BLaER1 (cell line): ENCODE measurements around the gene GNAQ.
"Not testable (repeated sequence)": the region's sequence is repeated elsewhere in the genome, so short reads cannot be mapped to it uniquely, and the experiment has no call there.

Source experiments
- H3K27ac ChIP-seq: shearing (Covaris generic); formaldehyde crosslinking; 2 replicates; pipeline ENCODE4 v1.8.1; 2022
- H3K27me3 ChIP-seq: shearing (Covaris generic); formaldehyde crosslinking; 2 replicates; pipeline ENCODE4 v1.8.1; 2022
- H3K36me3 ChIP-seq: shearing (Covaris generic); formaldehyde crosslinking; 2 replicates; pipeline ENCODE4 v1.8.1; 2022
- H3K4me1 ChIP-seq: shearing (Covaris generic); formaldehyde crosslinking; 2 replicates; pipeline ENCODE4 v1.8.1; 2022
- H3K4me2 ChIP-seq: shearing (Covaris generic); formaldehyde crosslinking; 2 replicates; pipeline ENCODE4 v1.8.1; 2022
- H3K4me3 ChIP-seq: shearing (Covaris generic); formaldehyde crosslinking; 2 replicates; pipeline ENCODE4 v1.8.1; 2022
- H3K9ac ChIP-seq: shearing (Covaris generic); formaldehyde crosslinking; 2 replicates; pipeline ENCODE4 v1.8.1; 2022
- H3K9me3 ChIP-seq: shearing (Covaris generic); formaldehyde crosslinking; 2 replicates; pipeline ENCODE4 v1.8.1; 2022
- H4K20me1 ChIP-seq: shearing (Covaris generic); formaldehyde crosslinking; 2 replicates; pipeline ENCODE4 v1.8.1; 2022
- Cebpa-rat ChIP-seq: shearing (Covaris generic); IDR thresholded peaks from 2 replicates; pipeline ENCODE4 v1.8.1; 2022

The GNAQ gene

GRCh38 chr9:77881111-77881510 is 150.5 kb downstream of the GNAQ start:
- Histone ChIP-seq H3K4me3 (no peak overlapping the region), H3K36me3 (no peaks in the 10 kb centered on the region), H3K27me3 (no peaks in the 10 kb centered on the region), H4K20me1 (no peaks in the 10 kb centered on the region; the same call in 1 of the 2 replicates), H3K9me3 (no peaks in the 10 kb centered on the region), H3K27ac (no peak overlapping the region), H3K4me2 (no peak overlapping the region), H3K9ac (no peak overlapping the region), H3K4me1 (peaks cover 17% of the 10 kb centered on the region)
- no peak for TF ChIP-seq Cebpa-rat

- no peak overlapping the region for H3K27ac ChIP-seq
- no peak overlapping the region for H3K9ac ChIP-seq
- no peak for TF ChIP-seq Cebpa-rat
- no peaks in the 10 kb centered on the region for H3K27me3 ChIP-seq
- H3K9me3 ChIP-seq: no peaks in the 10 kb centered on the region
- no peaks in the 10 kb centered on the region for H4K20me1 ChIP-seq
- H3K36me3 ChIP-seq: no peaks in the 10 kb centered on the region
- H3K4me2 ChIP-seq: no peak overlapping the region; the same call in 1 of the 2 replicates
- peaks cover 17% of the 10 kb centered on the region for H3K4me1 ChIP-seq
- H3K4me3 ChIP-seq: no peak overlapping the region
These were observed 152.1 kb downstream of the GNAQ start for GRCh38 chr9:77879437-77879943.

GRCh38 chr9:77878793-77879192 is 152.8 kb downstream of the GNAQ start:
- not testable (repeated sequence) for H3K4me2 ChIP-seq, H3K27ac ChIP-seq, H4K20me1 ChIP-seq, H3K9me3 ChIP-seq, H3K36me3 ChIP-seq, H3K27me3 ChIP-seq, H3K9ac ChIP-seq, H3K4me3 ChIP-seq
- peaks cover 17% of the 10 kb centered on the region for H3K4me1 ChIP-seq

- Histone ChIP-seq H3K9ac (no peak overlapping the region), H3K4me3 (no peak overlapping the region), H3K9me3 (no peaks in the 10 kb centered on the region), H4K20me1 (no peaks in the 10 kb centered on the region), H3K27ac (no peak overlapping the region), H3K36me3 (no peaks in the 10 kb centered on the region), H3K4me1 (peaks cover 10% of the 10 kb centered on the region), H3K4me2 (no peak overlapping the region), H3K27me3 (no peaks in the 10 kb centered on the region)
- no peak for TF ChIP-seq Cebpa-rat
These were observed 153.6 kb downstream of the GNAQ start for GRCh38 chr9:77877976-77878375.

DNA sequence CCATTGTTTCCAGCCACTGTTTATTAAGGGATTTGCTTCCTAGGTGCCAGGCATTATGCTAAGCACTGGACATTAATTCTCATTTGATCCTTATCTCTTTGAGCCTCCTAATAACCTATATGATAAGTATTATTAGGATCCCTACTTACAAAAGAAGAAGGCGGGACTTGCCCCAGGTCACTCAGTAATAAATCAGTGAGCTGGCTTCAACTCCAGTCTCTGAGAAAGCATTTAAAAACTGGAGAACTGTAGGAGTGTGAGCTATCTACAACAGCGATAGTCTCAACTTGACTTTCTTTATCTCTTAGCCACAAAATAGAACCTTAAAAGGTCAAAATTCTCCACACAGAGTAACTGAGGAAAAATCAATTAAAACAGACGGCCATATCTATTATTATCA is 155.0 kb downstream of the GNAQ start:
- Histone ChIP-seq H3K36me3 (no peaks in the 10 kb centered on the region), H3K27me3 (no peaks in the 10 kb centered on the region), H4K20me1 (no peaks in the 10 kb centered on the region), H3K9me3 (no peaks in the 10 kb centered on the region), H3K9ac (no peak overlapping the region), H3K27ac (no peak overlapping the region), H3K4me3 (no peak overlapping the region), H3K4me2 (no peak overlapping the region), H3K4me1 (peaks cover 6% of the 10 kb centered on the region; the same call in 1 of the 2 replicates)
- TF ChIP-seq Cebpa-rat: no peak

DNA sequence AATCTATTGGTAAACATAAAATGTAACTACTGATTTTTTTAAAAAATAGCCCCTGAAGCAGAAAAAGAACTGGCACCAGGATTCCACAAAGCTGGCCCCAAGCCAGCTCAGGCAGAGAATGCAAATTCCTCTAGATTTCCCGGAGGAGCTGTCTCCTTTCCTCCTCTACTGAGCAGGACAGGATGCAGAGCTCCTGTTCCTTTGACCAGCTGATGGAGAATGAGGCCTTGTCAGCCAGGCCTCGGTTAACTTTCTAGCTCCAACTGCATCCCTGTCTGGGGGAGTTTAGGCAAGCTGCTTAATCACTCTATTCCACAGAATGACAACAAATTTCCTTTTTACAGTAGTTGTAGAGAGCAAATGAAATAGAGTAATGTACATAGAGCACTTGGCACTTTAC is 155.5 kb downstream of the GNAQ start:
- no peaks in the 10 kb centered on the region for H4K20me1 ChIP-seq
- H3K36me3 ChIP-seq: no peaks in the 10 kb centered on the region
- peaks cover 6% of the 10 kb centered on the region; the same call in 1 of the 2 replicates for H3K4me1 ChIP-seq
- H3K27me3 ChIP-seq: no peaks in the 10 kb centered on the region
- H3K9me3 ChIP-seq: no peaks in the 10 kb centered on the region
- H3K4me3 ChIP-seq: no peak overlapping the region
- no peak overlapping the region for H3K27ac ChIP-seq
- no peak for TF ChIP-seq Cebpa-rat
- no peak overlapping the region for H3K4me2 ChIP-seq
- no peak overlapping the region for H3K9ac ChIP-seq

- no peak overlapping the region for H3K9ac ChIP-seq
- no peak for TF ChIP-seq Cebpa-rat
- H3K4me2 ChIP-seq: no peak overlapping the region
- H3K36me3 ChIP-seq: no peaks in the 10 kb centered on the region
- H3K9me3 ChIP-seq: no peaks in the 10 kb centered on the region
- H4K20me1 ChIP-seq: no peaks in the 10 kb centered on the region
- H3K4me3 ChIP-seq: no peak overlapping the region
- no peak overlapping the region for H3K27ac ChIP-seq
- no peaks in the 10 kb centered on the region for H3K4me1 ChIP-seq
- H3K27me3 ChIP-seq: no peaks in the 10 kb centered on the region
These were observed 158.7 kb downstream of the GNAQ start for GRCh38 chr9:77872863-77873262.

- no peaks in the 10 kb centered on the region for H4K20me1 ChIP-seq
- H3K27me3 ChIP-seq: no peaks in the 10 kb centered on the region
- no peak overlapping the region for H3K4me2 ChIP-seq
- H3K36me3 ChIP-seq: no peaks in the 10 kb centered on the region
- H3K9ac ChIP-seq: no peak overlapping the region
- H3K27ac ChIP-seq: no peak overlapping the region
- no peaks in the 10 kb centered on the region for H3K4me1 ChIP-seq
- no peak for TF ChIP-seq Cebpa-rat
- H3K4me3 ChIP-seq: no peak overlapping the region
- no peaks in the 10 kb centered on the region for H3K9me3 ChIP-seq
These were observed 159.4 kb downstream of the GNAQ start for GRCh38 chr9:77872177-77872576.

DNA sequence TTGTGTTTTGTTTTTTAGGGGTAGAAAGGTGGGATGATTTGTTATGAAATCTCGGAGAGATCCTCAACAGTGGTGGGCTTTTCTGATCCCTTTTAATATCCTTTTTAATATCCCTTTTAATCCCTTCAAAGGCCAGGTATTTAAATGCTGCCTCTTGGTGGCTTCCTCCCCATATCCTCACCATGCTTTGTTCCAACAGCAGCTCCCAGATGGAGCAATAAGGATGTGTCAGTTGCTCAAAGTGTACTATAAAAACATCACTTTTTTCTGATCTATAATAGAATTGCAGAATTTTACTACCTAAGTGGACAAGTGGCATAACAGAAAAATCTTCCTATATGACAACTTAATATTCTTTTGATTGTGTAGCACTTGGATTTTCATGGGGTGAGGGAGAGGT is 160.1 kb downstream of the GNAQ start:
- no peak for TF ChIP-seq Cebpa-rat
- H3K36me3 ChIP-seq: no peaks in the 10 kb centered on the region
- no peak overlapping the region for H3K27ac ChIP-seq

DNA sequence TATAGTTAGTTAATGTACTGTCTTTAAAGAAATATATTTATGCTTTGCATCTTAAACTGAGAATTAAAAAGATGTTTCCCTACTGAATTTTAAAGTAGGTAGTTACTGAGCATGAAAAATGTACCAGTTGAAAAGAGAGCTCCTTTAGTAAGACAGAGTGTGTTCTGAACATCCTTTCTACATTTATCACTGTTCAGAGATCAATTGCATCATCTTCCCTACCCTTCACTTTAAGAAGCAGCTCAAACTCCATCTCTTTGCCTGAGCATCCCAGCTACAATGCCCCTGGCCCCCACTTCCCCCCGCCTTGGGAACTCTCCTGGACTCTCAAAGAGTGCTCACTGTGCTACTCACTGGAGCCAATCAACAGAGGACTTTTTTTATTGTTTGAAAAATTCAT is 164.7 kb downstream of the GNAQ start:
- Histone ChIP-seq H3K9me3 (peaks cover 32% of the 10 kb centered on the region), H3K4me3 (no peak overlapping the region), H3K36me3 (peaks cover 25% of the 10 kb centered on the region), H3K4me1 (no peaks in the 10 kb centered on the region), H3K4me2 (no peak overlapping the region), H4K20me1 (no peaks in the 10 kb centered on the region), H3K9ac (no peak overlapping the region), H3K27me3 (no peaks in the 10 kb centered on the region), H3K27ac (no peak overlapping the region)
- TF ChIP-seq Cebpa-rat: no peak

More for the DNA sequence above, 160.1 kb downstream of the GNAQ start:
- H3K27me3 ChIP-seq: no peaks in the 10 kb centered on the region
- H3K9me3 ChIP-seq: no peaks in the 10 kb centered on the region
- H3K9ac ChIP-seq: no peak overlapping the region
- H3K4me3 ChIP-seq: no peak overlapping the region
- no peaks in the 10 kb centered on the region for H4K20me1 ChIP-seq
- no peak overlapping the region for H3K4me2 ChIP-seq
- H3K4me1 ChIP-seq: no peaks in the 10 kb centered on the region
